Panc1 (cell line): ENCODE data around the gene FBXL16. TPM values are rescaled to one million over a fixed set of nuclear protein-coding genes. Genes with fewer than 3 reads are reported as not detected.

Experiments
- ATAC-seq: fragments of 200-7000 bp; cut with Tn5 transposase; 2 replicates; pipeline ENCODE4 v1.9.1; 2020; ENCODE audit warnings: mild to moderate bottlenecking, moderate library complexity
- BruUV-seq: library from RNA; stranded (reverse); fragments of 400-500 nt; replicated peaks from 2 replicates; lab custom pipeline; 2021; lab: Mats Ljungman, UMichigan
- CTCF ChIA-PET: fragments of 300-600 bp; sonication (Branson Sonifier 250); formaldehyde crosslinking; loops from one replicate; lab custom pipeline; 2022; ENCODE audit warnings: antibody characterized with exemption; lab: Charles Lee
- POLR2A ChIA-PET: fragments of 300-600 bp; sonication (Branson Sonifier 250); formaldehyde crosslinking; loops from one replicate; lab custom pipeline; 2022; ENCODE audit warnings: antibody characterized with exemption; lab: Charles Lee
- DNase-seq: peaks from one replicate; pipeline ENCODE4 v3.0.0-alpha.2; 2010; ENCODE audit warnings: low read depth, low spot score
- H3K27ac ChIP-seq: 2 replicates; pipeline ENCODE4 v1.5.1; 2011; ENCODE audit warnings: mild to moderate bottlenecking, low read length, inconsistent platforms
- H3K27me3 ChIP-seq: fragments of 200-500 bp; sonication (Bioruptor generic); 2 replicates; pipeline ENCODE4 v1.6.0; 2014; ENCODE audit warnings: low read length, inconsistent platforms; ENCODE audit not compliant: control insufficient read depth, insufficient read depth
- H3K36me3 ChIP-seq: fragments of 200-500 bp; sonication (Bioruptor generic); 2 replicates; pipeline ENCODE4 v1.5.1; 2014; ENCODE audit warnings: inconsistent platforms, mild to moderate bottlenecking, low read length, moderate library complexity; ENCODE audit not compliant: control insufficient read depth, insufficient read depth
- H3K4me1 ChIP-seq: 2 replicates; pipeline ENCODE4 v1.5.1; 2011; ENCODE audit warnings: inconsistent platforms, mild to moderate bottlenecking, low read length, moderate library complexity; ENCODE audit not compliant: control insufficient read depth, insufficient read depth
- H3K4me3 ChIP-seq, 2 experiments: 2 replicates each; pipeline ENCODE4 v1.5.1; 2011 to 2012; ENCODE audit warnings: low read depth in 2 of 2, low read length in 2 of 2, mild to moderate bottlenecking in 2 of 2, inconsistent platforms in 1 of 2, moderate library complexity in 1 of 2
- H3K9me3 ChIP-seq: fragments of 200-500 bp; sonication (Bioruptor generic); 2 replicates; pipeline ENCODE4 v1.5.1; 2014; ENCODE audit warnings: low read depth, mild to moderate bottlenecking, inconsistent platforms, low read length, moderate library complexity; ENCODE audit not compliant: control insufficient read depth, insufficient read depth
- CTCF ChIP-seq: fragments of 450-650 bp; IDR thresholded peaks from 2 replicates; pipeline ENCODE4 v1.5.1; 2017; ENCODE audit warnings: mild to moderate bottlenecking
- POLR2AphosphoS5 ChIP-seq: IDR thresholded peaks from 2 replicates; pipeline ENCODE4 v1.6.1; 2012; ENCODE audit warnings: mild to moderate bottlenecking, low read depth, low read length, moderate library complexity
- REST ChIP-seq, 2 experiments: IDR thresholded peaks; 2 replicates each; pipeline ENCODE4 v1.6.1; 2011 to 2012; ENCODE audit warnings: low read depth in 2 of 2, control low read depth in 1 of 2, low read length in 1 of 2, mild to moderate bottlenecking in 1 of 2, moderate library complexity in 1 of 2; ENCODE audit not compliant: insufficient read depth in 1 of 2
- SIN3A ChIP-seq: IDR thresholded peaks from 2 replicates; pipeline ENCODE4 v1.6.1; 2012; ENCODE audit warnings: low read depth, mild to moderate bottlenecking, low read length, moderate library complexity, borderline replicate concordance; ENCODE audit not compliant: insufficient read depth
- TCF7L2 ChIP-seq: IDR thresholded peaks from 2 replicates; pipeline ENCODE4 v1.6.1; 2011; ENCODE audit warnings: mild to moderate bottlenecking, low read depth, low read length, inconsistent platforms
- in situ Hi-C: cut with HindIII; loops from 2 replicates; pipeline ENCODE4 v1.10.0; 2016; ENCODE audit warnings: low sequenced_read_pairs, low pct_unique_long_range_greater_than_20kb
- intact Hi-C: fragments of 100-400 bp; cut with micrococcal nuclease; formaldehyde crosslinking; loops from one replicate; pipeline ENCODE4 v1.10.0; 2022; ENCODE audit not compliant: unreplicated experiment
- total RNA-seq: library from RNA; stranded (reverse); gene quantifications from one replicate; pipeline ENCODE4 v1.2.1, GENCODE V29; 2021; ENCODE audit not compliant: unreplicated experiment

The FBXL16 gene
- total RNA-seq, 1 experiment from 2014 or later = 28.0 TPM

- ChIA-PET POLR2A (no interaction called here), CTCF (no interaction called here)
- no peak overlapping the region for H3K4me3 ChIP-seq
- no peaks in the 10 kb centered on the region for H3K27me3 ChIP-seq
- no peak for ATAC-seq
- no peaks in the 10 kb centered on the region for H3K9me3 ChIP-seq
- no TSS peak for BruUV-seq
- TF ChIP-seq TCF7L2 (no peak), POLR2AphosphoS5 (no peak), SIN3A (no peak), CTCF (no peak), REST (IDR thresholded peaks at IDR 0.05; ENCODE audit: insufficient read depth in 1 of 2, low read depth in 2 of 2, low read length in 1 of 2) (no peak)
- no peaks in the 10 kb centered on the region for H3K36me3 ChIP-seq
- intact Hi-C loops (no loop called here), in situ Hi-C loops (no loop called here)
- no peak overlapping the region for H3K27ac ChIP-seq
- no peak for DNase-seq
- 0 out of 2 replicates have a peak, but pooled peaks cover 3% of the 10 kb centered on the region for H3K4me1 ChIP-seq
Measured at GRCh38 chr16:695355-696089, 10.1 kb downstream of the FBXL16 start.

- DNase-seq (no peak), ATAC-seq (no peak)
- in situ Hi-C loops (no loop called here), intact Hi-C loops (no loop called here)
- H3K9me3 ChIP-seq = no peaks in the 10 kb centered on the region
- peaks cover 2% of the 10 kb centered on the region; the same call in 1 of the 2 replicates for H3K36me3 ChIP-seq
- H3K4me3 ChIP-seq = no peak overlapping the region
- ChIA-PET CTCF (no interaction called here), POLR2A (no interaction called here)
- no TSS peak for BruUV-seq
- no peak overlapping the region for H3K27ac ChIP-seq
- no peaks in the 10 kb centered on the region for H3K27me3 ChIP-seq
- H3K4me1 ChIP-seq = 0 out of 2 replicates have a peak, but pooled peaks cover 3% of the 10 kb centered on the region
- TF ChIP-seq SIN3A (no peak), POLR2AphosphoS5 (no peak), REST (IDR thresholded peaks at IDR 0.05; ENCODE audit: insufficient read depth in 1 of 2, low read depth in 2 of 2, low read length in 1 of 2) (no peak), CTCF (no peak), TCF7L2 (no peak)
Measured at GRCh38 chr16:694863-695354, 10.7 kb downstream of the FBXL16 start.
